HepG2 (cell line): ENCODE data around the gene SP7. TPM values are rescaled to one million over a fixed set of nuclear protein-coding genes. Genes with fewer than 3 reads are reported as not detected.
"Not testable (repeated sequence)": the region's sequence is repeated elsewhere in the genome, so short reads cannot be mapped to it uniquely, and the experiment has no call there.

Experiments used
- ATAC-seq: fragments of 200-7000 bp; cut with Tn5 transposase; 3 replicates; pipeline ENCODE4 v1.9.1; 2020; ENCODE audit warnings: mild to moderate bottlenecking, moderate library complexity
- BruUV-seq: library from RNA; stranded (reverse); fragments of 400-500 nt; replicated peaks from 2 replicates; lab custom pipeline; 2021; lab: Mats Ljungman, UMichigan
- CTCF ChIA-PET: fragments of 300-600 bp; formaldehyde crosslinking; extraction: SDS; loops from one replicate; lab custom pipeline; 2021; ENCODE audit warnings: low total read pairs, inconsistent platforms, low intra/inter-chr PET ratio; lab: Yijun Ruan, JAX
- POLR2A ChIA-PET: fragments of 350-600 bp; sonication (Branson Sonifier 250); formaldehyde crosslinking; loops from one replicate; lab custom pipeline; 2020; ENCODE audit warnings: antibody characterized with exemption, inconsistent platforms; lab: Yijun Ruan, JAX
- DNase-seq: peaks from one replicate; pipeline ENCODE4 v3.0.0-alpha.2; 2015; ENCODE audit warnings: low spot score
- FAIRE-seq: peaks from 3 replicates; lab custom pipeline; 2011; peaks lifted over from hg19 to GRCh38; lab: Jason Lieb, UNC
- H2AFZ ChIP-seq: one replicate; pipeline ENCODE4 v1.6.1; 2011; ENCODE audit warnings: low read length, inconsistent platforms
- H3K27ac ChIP-seq: fragments of 300-600 bp; 3 replicates; pipeline ENCODE4 v1.8.0; 2011; ENCODE audit warnings: mixed run types, mild to moderate bottlenecking, mixed read lengths, low read length, inconsistent platforms; ENCODE audit not compliant: insufficient read depth; ENCODE audit errors: extremely low read length
- H3K27me3 ChIP-seq, 2 experiments: fragments of 200-600 bp in 1 of 2; 2 replicates in 1 of 2; 3 replicates in 1 of 2; pipeline versions ENCODE4 v1.6.0 to v1.8.0; 2011; ENCODE audit warnings: low read length in 2 of 2, mild to moderate bottlenecking in 2 of 2, moderate library complexity in 2 of 2, inconsistent platforms in 1 of 2; ENCODE audit not compliant: insufficient read depth in 2 of 2, control insufficient read depth in 1 of 2
- H3K36me3 ChIP-seq, 2 experiments: fragments of 200-600 bp in 1 of 2; replicated peaks in 1 of 2; 2 replicates in 1 of 2; 3 replicates in 1 of 2; pipeline versions ENCODE4 v1.5.1 to v1.8.0; 2011; ENCODE audit warnings: low read length in 2 of 2, inconsistent platforms in 1 of 2; ENCODE audit not compliant: insufficient read depth in 2 of 2, control insufficient read depth in 1 of 2
- H3K4me1 ChIP-seq: 2 replicates; pipeline ENCODE4 v1.5.1; 2012; ENCODE audit warnings: low read length, inconsistent platforms; ENCODE audit not compliant: insufficient read depth
- H3K4me2 ChIP-seq: 2 replicates; pipeline ENCODE4 v1.6.0; 2011; ENCODE audit warnings: low read depth, low read length, inconsistent platforms
- H3K4me3 ChIP-seq, 3 experiments: fragments of 200-600 bp in 1 of 3; sonication (generic), shearing (Covaris generic) in 1 of 3; replicated peaks in 1 of 3; 2 replicates each; pipeline ENCODE4 v1.5.1; 2011 to 2016; ENCODE audit warnings: low read length in 3 of 3, inconsistent platforms in 2 of 3, low read depth in 2 of 3, mild to moderate bottlenecking in 2 of 3, control low read depth in 1 of 3, mixed read lengths in 1 of 3; ENCODE audit not compliant: insufficient read depth in 1 of 3
- H3K79me2 ChIP-seq: one replicate; pipeline ENCODE4 v1.6.1; 2011; ENCODE audit warnings: low read length, inconsistent platforms; ENCODE audit not compliant: insufficient read depth
- H3K9ac ChIP-seq: 2 replicates; pipeline ENCODE4 v1.6.0; 2011; ENCODE audit warnings: mild to moderate bottlenecking, low read depth, low read length, inconsistent platforms; ENCODE audit not compliant: insufficient read depth
- H3K9me3 ChIP-seq: 2 replicates; pipeline ENCODE4 v1.5.1; 2012; ENCODE audit warnings: mild to moderate bottlenecking, low read length
- H4K20me1 ChIP-seq: 2 replicates; pipeline ENCODE4 v1.6.0; 2011; ENCODE audit warnings: inconsistent platforms, mild to moderate bottlenecking, low read length, moderate library complexity; ENCODE audit not compliant: insufficient read depth
- HOXA3 ChIP-seq: sonication (generic); formaldehyde crosslinking; IDR thresholded peaks from 2 replicates; pipeline ENCODE4 v1.5.0; 2020; ENCODE audit warnings: missing genetic modification reagents
- KAT2B ChIP-seq: fragments of 150-350 bp; IDR thresholded peaks from 2 replicates; pipeline ENCODE4 v1.6.1; 2014; ENCODE audit warnings: low read depth, low read length, borderline replicate concordance
- NFE2 ChIP-seq: sonication (generic); formaldehyde crosslinking; IDR thresholded peaks from 2 replicates; pipeline ENCODE4 v1.4.0; 2020; ENCODE audit warnings: missing genetic modification reagents
- RAD51 ChIP-seq: fragments of 450-650 bp; IDR thresholded peaks from 2 replicates; pipeline ENCODE4 v1.6.1; 2016; ENCODE audit warnings: borderline replicate concordance
- ZBTB33 ChIP-seq: sonication (generic); formaldehyde crosslinking; IDR thresholded peaks from 2 replicates; pipeline ENCODE4 v1.4.0; 2020; ENCODE audit warnings: missing genetic modification reagents
- ZMYM3 ChIP-seq: sonication (generic); formaldehyde crosslinking; IDR thresholded peaks from 2 replicates; pipeline ENCODE4 v1.5.1; 2020; ENCODE audit warnings: mild to moderate bottlenecking, missing genetic modification reagents
- ZNF629 ChIP-seq: sonication (generic); formaldehyde crosslinking; conservative IDR thresholded peaks from 2 replicates; pipeline ENCODE4 v1.5.0; 2020; ENCODE audit warnings: missing genetic modification reagents
- WGBS: methylation state at CpG from one replicate; pipeline ENCODE4 v1.1.6; 2017; ENCODE audit warnings: low lambda C conversion rate; 5-methylcytosine and 5-hydroxymethylcytosine counted together
- in situ Hi-C: cut with HindIII; loops from 2 replicates; pipeline ENCODE4 v1.10.0; 2017; ENCODE audit warnings: low pct_unique_long_range_greater_than_20kb; ENCODE audit not compliant: extremely low pct_ligation_motif_present
- intact Hi-C: fragments of 100-400 bp; cut with micrococcal nuclease; formaldehyde crosslinking; loops from one replicate; pipeline ENCODE4 v1.10.0; 2022; ENCODE audit not compliant: unreplicated experiment
- polyA plus RNA-seq, 8 experiments: library from polyadenylated mRNA; depleted of rRNA in 3 of 8; stranded (reverse) in 7 of 8; unstranded in 1 of 8; fragments of >200 nt; fragmentation: Illumina TruSeq in 4 of 8; extraction: Trizol in 4 of 8; gene quantifications; 2 replicates each; pipeline versions ENCODE4 v1.2.1 to v1.2.3, GENCODE V29; 2011 to 2016; ENCODE audit warnings: low read depth in 4 of 8, missing spikeins in 1 of 8, mixed read lengths in 1 of 8; ENCODE audit not compliant: insufficient read depth in 1 of 8
- total RNA-seq, 5 experiments: library from RNA; depleted of rRNA; stranded (reverse); fragments of >200 nt; fragmentation: Illumina TruSeq; extraction: Trizol; gene quantifications; 2 replicates each; pipeline ENCODE4 v1.2.3, GENCODE V29; 2016; ENCODE audit warnings: low read depth in 1 of 5

SP7 gene
- total and polyA plus RNA-seq, 2 of the 13 experiments (the other 11 are each of a cell fraction or from before 2014, with no cell fraction given), result not detected

DNA sequence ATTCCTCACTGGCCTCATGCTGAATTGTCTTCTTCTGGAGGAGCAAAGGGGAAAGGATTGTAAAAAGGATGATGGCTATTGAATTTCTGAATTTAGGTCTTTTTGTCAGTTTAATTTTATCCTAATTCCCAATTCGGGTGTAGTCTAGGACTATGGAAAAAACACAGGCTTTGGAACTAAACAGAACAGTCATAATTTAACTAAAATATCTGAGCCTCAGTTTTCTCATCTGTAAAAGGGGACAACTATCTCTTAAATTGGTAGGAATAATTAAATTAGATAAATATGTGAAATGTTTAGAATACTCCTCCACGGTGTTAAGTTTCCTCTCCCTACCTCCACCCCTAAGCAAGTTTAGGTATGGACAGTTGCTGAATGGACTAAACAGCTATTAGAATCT lies 40.6 kb upstream of the SP7 start:
- H3K4me3 ChIP-seq, result no peak overlapping the region
- no peaks in the 10 kb centered on the region; a peak in 1 of 5 replicates for H3K27me3 ChIP-seq
- FAIRE-seq (no peak), DNase-seq (no peak), ATAC-seq (no peak)
- no peaks in the 10 kb centered on the region for H4K20me1 ChIP-seq
- in situ Hi-C loops, result no loop called here
- H3K36me3 ChIP-seq, result peaks cover 2 to 3% of the 10 kb centered on the region in 2 experiments; a peak in 2 of 5 replicates
- BruUV-seq, result no TSS peak
- no peak for TF ChIP-seq RAD51
- TF ChIP-seq ZNF629 (CRISPR knock-in tag), result peak; percentile 70
- no peak for TF ChIP-seq HOXA3
- TF ChIP-seq KAT2B, result no peak
- TF ChIP-seq NFE2, result no peak
- H3K9ac ChIP-seq, result no peak overlapping the region
- CTCF ChIA-PET, result no interaction called here
- POLR2A ChIA-PET, result no interaction called here
- peaks cover 6% of the 10 kb centered on the region for H3K79me2 ChIP-seq
- 83% methylated on average over 2 of the region's 2 CpGs for WGBS
- no peak overlapping the region for H3K27ac ChIP-seq
- H2AFZ ChIP-seq, result no peak overlapping the region
- H3K9me3 ChIP-seq, result no peaks in the 10 kb centered on the region
- H3K4me1 ChIP-seq, result peaks cover 39% of the 10 kb centered on the region
- intact Hi-C loops, result no loop called here
- no peak overlapping the region for H3K4me2 ChIP-seq

GRCh38 chr12:53374277-53374676 lies 38.1 kb upstream of the SP7 start:
- ATAC-seq, H3K4me3 ChIP-seq, DNase-seq, BruUV-seq, H3K79me2 ChIP-seq, H3K27me3 ChIP-seq, H4K20me1 ChIP-seq, intact Hi-C loops, H2AFZ ChIP-seq, FAIRE-seq, H3K36me3 ChIP-seq, H3K4me2 ChIP-seq, H3K9ac ChIP-seq, CTCF ChIA-PET, in situ Hi-C loops, H3K9me3 ChIP-seq: not testable (repeated sequence)
- Histone ChIP-seq H3K27ac (peak overlapping the region; percentile 44), H3K4me1 (peaks cover 31% of the 10 kb centered on the region)
- TF ChIP-seq ZMYM3 (CRISPR knock-in tag) (peak; percentile 29; the same call in 1 of the 2 replicates), ZBTB33 (CRISPR knock-in tag) (peak; percentile 37; the same call in 1 of the 2 replicates)
- 82% methylated on average over 14 of the region's 14 CpGs for WGBS
- POLR2A ChIA-PET, result interaction anchor here (1.8 kb wide), 1 partner anchor 127 kb away, joined by 3 read pairs; the partner anchor contains the start of gene TARBP2
